ENCODE results near the gene C1QTNF8.

DNA sequence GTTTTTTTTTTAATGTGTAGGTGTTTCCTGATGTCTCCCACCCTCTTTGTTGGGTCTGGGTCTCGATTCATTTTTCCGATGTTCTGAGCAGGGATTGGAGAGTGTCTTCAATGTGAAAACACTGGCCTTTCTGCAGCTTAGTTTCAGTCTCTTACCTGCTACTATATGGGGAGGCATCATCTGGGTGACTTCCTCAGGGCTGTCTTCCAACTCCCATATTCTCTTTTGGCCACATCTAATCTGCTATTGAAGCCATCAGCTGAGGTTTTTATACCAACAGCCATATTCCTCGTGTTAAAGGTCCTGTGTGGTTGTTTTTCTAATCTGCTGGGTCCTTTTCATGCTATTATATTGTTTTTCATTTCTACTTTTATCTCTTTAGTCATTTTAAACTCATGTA is 36.7 kb downstream of the C1QTNF8 start:
- no peak for TF ChIP-seq ZNF274 (IDR thresholded peaks at IDR 0.05; ENCODE audit: low read depth, low read length)
- TF ChIP-seq YY1 (IDR thresholded peaks at IDR 0.05; ENCODE audit: insufficient read depth, insufficient read length): no peak
- no peak for TF ChIP-seq SUZ12 (IDR thresholded peaks at IDR 0.05; ENCODE audit: extremely low read depth, insufficient read depth, insufficient read length)

Measured in NT2/D1 (cell line).